Endodermal cell (in vitro differentiated cells): ENCODE measurements around the gene C12orf57. TPM values are rescaled to one million over a fixed set of nuclear protein-coding genes. Genes with fewer than 3 reads are reported as not detected.
A peak's percentile ranks its signal among the peaks of the same experiment; 100 is the strongest.

Source experiments
- DNase-seq: peaks from one replicate; pipeline ENCODE4 v3.0.0-alpha.2; 2017
- H3K27ac ChIP-seq: 2 replicates; pipeline ENCODE4 v1.5.1; 2013; ENCODE audit warnings: mild to moderate bottlenecking, low read depth, low read length, moderate library complexity
- H3K27me3 ChIP-seq: 2 replicates; pipeline ENCODE4 v1.6.1; 2013; ENCODE audit warnings: mild to moderate bottlenecking, low read length, moderate library complexity; ENCODE audit not compliant: insufficient read depth, control insufficient read depth, poor library complexity, severe bottlenecking
- H3K36me3 ChIP-seq: 2 replicates; pipeline ENCODE4 v1.7.0; 2013; ENCODE audit warnings: mild to moderate bottlenecking, low read length, moderate library complexity; ENCODE audit not compliant: control insufficient read depth, insufficient read depth
- H3K4me1 ChIP-seq: one replicate; pipeline ENCODE4 v1.7.0; 2013; ENCODE audit warnings: low read length; ENCODE audit not compliant: control insufficient read depth, insufficient read depth
- H3K4me3 ChIP-seq: 2 replicates; pipeline ENCODE4 v1.5.1; 2013; ENCODE audit warnings: mild to moderate bottlenecking, low read length, moderate library complexity
- H3K9ac ChIP-seq: 2 replicates; pipeline ENCODE4 v1.6.1; 2013; ENCODE audit warnings: mild to moderate bottlenecking, low read length, moderate library complexity; ENCODE audit not compliant: poor library complexity, severe bottlenecking; ENCODE audit errors: extremely low read depth
- H3K9me3 ChIP-seq: 2 replicates; pipeline ENCODE4 v1.6.1; 2013; ENCODE audit warnings: mild to moderate bottlenecking, low read length, moderate library complexity; ENCODE audit not compliant: control insufficient read depth
- H3K27ac Mint-ChIP-seq: 2 replicates; pipeline ENCODE4 v1.8.0; 2020; ENCODE audit warnings: mixed read lengths
- H3K27me3 Mint-ChIP-seq: 2 replicates; pipeline ENCODE4 v1.8.0; 2021; ENCODE audit warnings: mild to moderate bottlenecking, mixed read lengths; ENCODE audit not compliant: insufficient read depth
- H3K36me3 Mint-ChIP-seq: 2 replicates; pipeline ENCODE4 v1.8.0; 2020; ENCODE audit warnings: low read depth, mixed read lengths
- H3K4me1 Mint-ChIP-seq: 2 replicates; pipeline ENCODE4 v1.8.0; 2020; ENCODE audit warnings: mixed read lengths
- H3K4me3 Mint-ChIP-seq: 2 replicates; pipeline ENCODE4 v1.8.0; 2020; ENCODE audit warnings: mild to moderate bottlenecking, moderate library complexity, mixed read lengths
- H3K9me3 Mint-ChIP-seq: 2 replicates; pipeline ENCODE4 v1.8.0; 2020; ENCODE audit warnings: mild to moderate bottlenecking, mixed read lengths
- CTCF ChIP-seq: fragments of 200-600 bp; sonication (generic); conservative IDR thresholded peaks from 2 replicates; pipeline ENCODE4 v1.5.0; 2021; ENCODE audit warnings: antibody characterized with exemption, mild to moderate bottlenecking
- WGBS, 2 experiments: methylation state at CpG; one replicate each; pipeline versions ENCODE4 v1.1.5 to v1.1.7; 2013; ENCODE audit warnings: missing lambda C conversion rate in 2 of 2, mixed read lengths in 1 of 2; ENCODE audit not compliant: insufficient coverage in 1 of 2, insufficient read length in 1 of 2; 5-methylcytosine and 5-hydroxymethylcytosine counted together
- total RNA-seq, 2 donors: library from RNA; stranded (reverse); fragmentation: NEBNext Ultra II Directional in 1 of 2; extraction: Animal tissue kit (Norgen Biotek cat#: 25700) in 1 of 2; gene quantifications; 2 replicates in 1 of 2; 3 replicates in 1 of 2; pipeline ENCODE4 v1.2.1, GENCODE V29; 2021

C12orf57 gene
- total RNA-seq, 2 donors from 2014 or later: 141 to 257 TPM

- Histone ChIP-seq H3K4me3 (no peak overlapping the region), H3K9me3 (no peaks in the 10 kb centered on the region), H3K36me3 (no peaks in the 10 kb centered on the region), H3K9ac (no peak overlapping the region), H3K4me1 (no peaks in the 10 kb centered on the region), H3K27me3 (no peaks in the 10 kb centered on the region), H3K27ac (no peak overlapping the region)
- no peaks in the 10 kb centered on the region for H3K9me3 Mint-ChIP-seq
- TF ChIP-seq CTCF: no peak
- peaks cover 6% of the 10 kb centered on the region for H3K4me1 Mint-ChIP-seq
- H3K27me3 Mint-ChIP-seq: no peaks in the 10 kb centered on the region
- WGBS, 2 experiments: 87 to 91% methylated on average over 15 to 21 of the region's 21 CpGs
- H3K4me3 Mint-ChIP-seq: no peak overlapping the region
- no peak for DNase-seq
- H3K27ac Mint-ChIP-seq: peak overlapping the region; percentile 28
- H3K36me3 Mint-ChIP-seq: peaks cover 22% of the 10 kb centered on the region
These were observed 10.7 kb downstream of the C12orf57 start for GRCh38 chr12:6954316-6955107.

- peaks cover under 1% of the 10 kb centered on the region for H3K4me1 Mint-ChIP-seq
- Histone ChIP-seq H3K4me1 (no peaks in the 10 kb centered on the region), H3K27ac (no peak overlapping the region), H3K9me3 (no peaks in the 10 kb centered on the region), H3K4me3 (no peak overlapping the region), H3K9ac (no peak overlapping the region), H3K36me3 (no peaks in the 10 kb centered on the region), H3K27me3 (no peaks in the 10 kb centered on the region)
- no peak for DNase-seq
- no peaks in the 10 kb centered on the region for H3K27me3 Mint-ChIP-seq
- WGBS, 2 experiments: 93 to 97% methylated on average over 13 to 22 of the region's 22 CpGs
- no peak overlapping the region for H3K27ac Mint-ChIP-seq
- no peak for TF ChIP-seq CTCF
- H3K36me3 Mint-ChIP-seq: peaks cover 24% of the 10 kb centered on the region
- H3K4me3 Mint-ChIP-seq: no peak overlapping the region
- H3K9me3 Mint-ChIP-seq: no peaks in the 10 kb centered on the region
These were observed 11.5 kb downstream of the C12orf57 start for GRCh38 chr12:6955108-6956020.

- Mint-ChIP-seq H3K4me3 (no peak overlapping the region), H3K27ac (no peak overlapping the region), H3K9me3 (no peaks in the 10 kb centered on the region), H3K4me1 (peaks cover 7% of the 10 kb centered on the region), H3K27me3 (no peaks in the 10 kb centered on the region), H3K36me3 (peaks cover 27% of the 10 kb centered on the region)
- Histone ChIP-seq H3K27me3 (no peaks in the 10 kb centered on the region), H3K9ac (no peak overlapping the region), H3K27ac (no peak overlapping the region), H3K9me3 (no peaks in the 10 kb centered on the region), H3K4me3 (no peak overlapping the region), H3K36me3 (no peaks in the 10 kb centered on the region), H3K4me1 (no peaks in the 10 kb centered on the region)
- WGBS, 2 experiments: 85 to 90% methylated on average over 20 to 28 of the region's 28 CpGs
- no peak for TF ChIP-seq CTCF
- no peak for DNase-seq
These were observed 12.4 kb downstream of the C12orf57 start for GRCh38 chr12:6956021-6956727.
